Activated CD4-positive, CD25-positive, alpha-beta regulatory T cell treated with anti-CD3 and anti-CD28 coated beads, Interleukin-2, amount 50 U/mL, for 24 hours (primary cell): ENCODE results near the gene TMEM187.
"Not testable (repeated sequence)": the region's sequence is repeated elsewhere in the genome, so short reads cannot be mapped to it uniquely, and the experiment has no call there.

Experiments
- ATAC-seq, 2 donors: fragments of 150-1000 bp; cut with Tn5 transposase; one replicate each; pipeline ENCODE4 v1.10.0; 2021; ENCODE audit warnings: mild to moderate bottlenecking in 1 of 2, moderate library complexity in 1 of 2

TMEM187 gene

DNA sequence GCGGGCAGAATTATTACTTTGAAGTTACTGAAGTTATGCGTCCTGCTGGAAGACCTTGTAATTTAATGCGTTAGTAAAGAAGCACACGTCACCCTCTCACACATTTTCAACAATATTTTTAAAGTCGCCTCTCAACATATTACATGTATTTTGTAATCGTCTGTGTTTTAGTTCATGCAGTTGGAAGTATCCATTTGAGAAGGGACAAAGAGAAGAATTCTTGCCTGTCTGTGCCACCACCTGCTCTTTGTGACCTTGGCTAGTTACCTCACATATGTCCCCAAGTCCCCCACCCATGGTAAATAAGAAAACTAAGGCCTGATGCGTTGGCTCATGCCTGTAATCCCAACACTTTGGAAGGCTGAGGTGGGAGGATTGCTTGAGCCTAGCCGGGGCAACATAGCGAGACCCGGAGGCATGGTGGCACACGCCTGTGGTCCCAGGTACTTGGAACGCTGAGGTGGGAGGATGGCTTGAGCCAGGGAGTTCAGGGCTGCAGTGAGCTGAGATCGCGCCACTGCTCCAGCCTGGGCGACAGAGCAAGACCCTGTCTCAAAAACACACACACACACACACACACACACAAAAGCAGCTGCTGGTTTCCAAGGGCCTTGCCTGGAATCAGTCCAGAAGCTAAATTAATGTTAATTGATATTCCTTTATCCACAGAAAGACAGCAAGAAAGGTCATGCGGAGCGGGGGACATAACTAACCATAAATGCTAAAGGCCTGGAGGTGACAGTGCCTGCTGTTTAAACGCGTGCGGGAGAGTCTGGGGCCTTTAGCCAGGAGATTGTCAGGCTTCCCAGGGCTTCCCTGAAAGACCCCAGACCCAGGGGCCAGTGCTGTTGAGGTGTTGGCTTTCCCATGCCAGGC is 811 bp downstream of the TMEM187 start:
- no peak for ATAC-seq

DNA sequence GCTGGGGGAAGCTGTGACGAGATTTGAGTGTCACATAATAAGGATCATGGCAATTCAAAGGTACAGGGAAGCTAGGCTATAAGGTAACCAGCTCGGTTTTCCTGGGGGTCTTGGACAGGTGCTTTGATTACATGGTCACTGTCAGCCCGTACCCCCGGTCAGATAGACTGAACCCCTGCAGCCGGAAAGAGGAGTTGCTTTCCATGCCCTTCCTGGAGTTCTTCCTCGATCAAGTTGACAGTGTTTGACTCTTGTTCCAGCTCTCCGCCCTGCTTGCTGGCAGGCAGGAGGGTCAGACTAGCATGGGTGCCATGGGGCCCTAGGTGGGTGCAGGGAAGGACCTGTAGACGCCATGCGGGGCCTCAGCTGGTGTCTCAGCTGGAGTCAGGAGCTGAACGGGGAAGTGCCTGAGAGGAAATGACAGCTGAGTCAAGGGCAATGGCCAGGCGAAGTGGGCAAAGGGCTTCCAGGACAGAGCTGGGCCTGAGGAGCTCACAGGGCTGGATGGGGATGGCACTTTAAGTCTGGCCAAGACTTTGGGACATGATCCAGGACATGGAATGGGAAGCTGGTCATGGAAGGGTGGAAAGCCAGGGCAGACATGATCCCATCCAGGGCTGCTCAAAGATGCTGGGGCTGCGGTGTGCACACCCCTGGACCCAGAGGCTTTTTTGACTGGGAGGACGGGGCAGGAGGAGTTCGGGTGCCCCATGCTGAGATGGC is 1.6 kb downstream of the TMEM187 start:
- ATAC-seq = no peak

DNA sequence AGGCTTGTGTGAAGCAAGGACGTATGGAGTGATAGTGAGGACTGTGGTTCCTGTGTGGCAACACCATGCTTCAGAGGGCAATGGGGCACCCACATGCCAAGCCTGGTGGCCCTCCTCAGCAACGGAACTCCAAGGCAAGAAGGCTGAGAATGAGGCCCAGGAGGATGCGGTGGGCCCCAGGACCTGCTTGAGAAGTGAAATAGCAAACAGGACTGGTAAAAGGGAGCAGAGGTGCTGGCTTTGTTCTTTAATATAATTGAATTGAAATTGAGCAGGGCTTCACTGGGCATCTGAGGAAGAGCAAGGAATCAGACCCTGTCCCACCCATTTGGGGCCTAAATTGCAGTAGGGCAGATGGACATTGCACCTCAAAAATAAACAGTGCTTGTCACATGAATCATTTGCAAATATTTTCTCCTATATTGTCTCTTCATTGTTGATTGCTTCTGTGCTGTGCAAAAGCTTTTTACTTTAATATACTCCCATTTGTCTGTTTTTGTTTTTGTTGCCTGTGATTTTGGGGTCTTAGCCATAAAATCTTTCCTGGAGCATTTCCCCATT is 2.3 kb downstream of the TMEM187 start:
- ATAC-seq = no peak

DNA sequence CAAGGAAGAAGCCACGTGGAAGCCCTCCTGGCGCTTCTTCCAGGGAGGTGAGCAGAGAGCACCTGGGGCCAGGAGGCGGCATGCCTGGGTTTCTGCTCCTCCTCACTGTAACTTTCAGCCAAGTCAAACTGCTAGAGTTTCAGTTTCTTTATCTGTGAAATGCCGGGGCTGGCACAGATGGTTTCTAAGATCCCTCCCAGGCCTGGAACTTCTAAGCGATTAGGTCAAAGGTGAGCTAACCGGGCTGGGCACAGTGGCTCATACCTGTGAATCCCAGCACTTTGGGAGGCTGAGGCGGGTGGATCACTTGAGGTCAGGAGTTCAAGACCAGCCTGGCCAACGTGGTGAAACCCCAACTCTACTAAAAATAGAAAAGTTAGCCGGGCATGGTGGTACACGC is 7.8 kb downstream of the TMEM187 start:
- ATAC-seq = peak; percentile 65 to 66

DNA sequence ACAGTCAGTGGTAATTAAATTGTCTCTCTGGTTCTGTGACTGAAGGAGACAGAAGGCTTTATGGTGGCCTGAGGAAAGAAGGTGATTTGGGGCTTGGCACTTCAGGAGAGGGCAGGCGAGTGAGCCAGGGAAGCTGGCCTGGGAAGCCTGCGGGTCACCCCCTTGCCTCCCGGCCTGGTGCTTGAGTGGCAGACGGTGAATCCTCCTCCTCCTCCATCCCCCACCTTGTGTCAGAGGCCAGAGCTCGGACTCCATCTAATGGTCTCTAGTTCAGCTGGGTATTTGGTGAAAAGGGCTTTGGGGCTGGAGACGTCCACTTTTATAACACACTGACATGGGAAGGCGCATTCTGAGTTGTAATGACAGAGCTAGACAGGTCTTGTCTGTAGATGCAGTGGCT is 8.7 kb downstream of the TMEM187 start:
- no peak for ATAC-seq

DNA sequence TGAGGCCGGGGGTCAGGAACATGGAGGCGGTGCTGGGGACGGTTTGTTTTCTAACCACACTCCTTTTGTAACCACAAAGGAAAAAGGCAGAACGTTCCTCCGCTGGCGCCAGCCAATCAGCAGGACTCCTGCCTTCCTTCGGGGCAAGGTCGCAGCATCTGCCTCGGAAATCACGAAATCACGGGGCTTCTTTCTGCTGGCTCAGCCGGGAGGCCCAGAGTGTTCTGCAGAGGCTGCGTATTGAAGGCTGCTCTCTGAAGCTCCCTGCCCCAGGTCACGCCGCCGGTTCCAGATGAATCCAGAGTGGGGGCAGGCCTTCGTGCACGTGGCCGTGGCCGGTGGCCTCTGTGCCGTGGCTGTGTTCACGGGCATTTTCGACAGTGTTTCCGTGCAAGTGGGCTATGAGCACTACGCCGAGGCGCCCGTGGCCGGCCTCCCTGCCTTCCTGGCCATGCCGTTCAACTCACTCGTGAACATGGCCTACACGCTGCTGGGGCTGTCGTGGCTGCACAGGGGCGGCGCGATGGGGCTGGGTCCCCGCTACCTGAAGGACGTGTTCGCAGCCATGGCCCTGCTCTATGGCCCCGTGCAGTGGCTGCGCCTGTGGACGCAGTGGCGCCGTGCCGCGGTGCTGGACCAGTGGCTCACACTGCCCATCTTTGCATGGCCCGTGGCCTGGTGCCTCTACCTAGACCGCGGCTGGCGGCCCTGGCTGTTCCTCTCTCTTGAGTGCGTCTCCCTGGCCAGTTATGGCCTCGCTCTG is 9.4 kb downstream of the TMEM187 start:
- ATAC-seq = no peak

DNA sequence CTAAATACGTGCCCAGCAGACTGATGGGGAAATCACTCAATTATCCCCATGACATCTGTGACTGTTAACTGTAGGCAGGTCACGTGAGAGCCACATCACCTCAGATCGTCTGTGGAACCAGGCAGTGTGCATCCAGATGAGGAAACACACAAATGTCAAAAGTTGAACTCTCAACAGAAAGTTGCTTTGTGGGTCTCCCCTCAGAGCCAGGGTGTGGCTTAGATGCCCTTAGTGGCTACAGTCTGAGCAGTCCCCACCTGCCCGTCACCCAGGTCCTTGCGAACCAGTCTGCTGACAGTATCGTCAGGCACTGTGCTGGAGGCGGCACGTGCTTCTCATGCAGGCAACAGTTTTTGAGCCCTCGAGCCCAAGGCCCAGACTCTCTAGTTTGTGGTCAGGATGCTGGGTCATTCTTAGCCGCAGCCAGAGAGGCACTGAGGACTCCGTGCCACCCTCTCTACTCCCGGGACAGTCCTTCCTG is 10.8 kb downstream of the TMEM187 start:
- peak in 1 of 2 donors; percentile 15 for ATAC-seq

DNA sequence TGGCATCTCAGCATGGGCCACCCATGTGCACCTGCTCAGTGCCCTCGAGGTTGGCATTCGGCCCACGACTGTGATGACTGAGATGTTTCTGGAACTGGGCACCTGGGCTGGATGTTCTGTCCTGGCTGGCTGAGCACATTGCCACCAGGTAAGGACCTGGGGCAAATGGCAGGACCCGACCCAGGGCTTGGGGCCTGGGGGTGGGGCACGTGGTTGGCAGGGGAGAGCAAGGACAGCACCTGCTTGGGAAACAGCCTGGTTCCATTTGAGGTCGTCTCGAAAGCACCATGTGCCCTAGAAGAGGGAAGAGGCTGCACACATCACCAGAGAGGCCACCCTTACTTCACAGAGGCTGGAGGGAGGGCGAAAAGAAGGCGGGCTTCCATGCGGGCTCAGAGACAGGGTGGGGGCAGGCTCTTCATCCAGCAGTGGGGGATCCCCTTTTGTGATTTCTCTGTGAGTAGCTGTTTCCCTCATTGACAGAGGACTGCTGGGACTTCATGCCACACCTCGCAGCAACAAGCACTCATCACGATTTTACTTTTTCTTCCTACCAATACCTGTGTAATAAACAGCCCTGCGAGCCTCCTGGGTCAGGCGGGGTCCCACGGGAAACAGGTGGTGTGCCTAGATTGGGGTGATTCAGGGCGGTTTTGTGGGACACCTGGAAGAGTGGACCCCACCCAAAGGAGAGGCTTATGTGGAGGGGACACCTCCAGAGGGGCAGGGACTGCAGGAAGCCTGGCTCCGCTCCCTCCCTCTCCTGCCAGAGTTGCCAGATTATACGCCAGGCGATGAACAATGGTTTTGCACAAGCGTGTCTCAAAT is 12.0 kb downstream of the TMEM187 start:
- ATAC-seq = peak; percentile 59 to 71

DNA sequence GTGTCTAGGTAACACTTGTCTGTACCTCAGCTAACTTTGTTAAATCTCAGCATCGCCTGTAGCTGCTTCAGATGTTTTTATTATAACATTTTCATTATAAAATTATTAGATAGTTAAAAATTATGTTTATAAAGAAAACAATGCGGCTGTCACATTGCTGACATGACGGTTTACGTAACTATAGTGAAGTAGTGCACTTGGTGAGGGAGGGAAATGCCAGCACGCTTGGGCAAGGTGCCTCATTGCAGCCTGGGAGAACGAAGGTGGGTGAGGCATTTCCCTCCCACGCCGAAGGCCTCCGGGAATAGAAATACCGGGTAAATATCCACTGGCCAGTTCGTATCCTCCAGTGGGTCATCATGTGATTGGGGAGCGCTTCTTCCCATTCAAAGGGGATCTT is 15.9 kb downstream of the TMEM187 start:
- no peak for ATAC-seq

DNA sequence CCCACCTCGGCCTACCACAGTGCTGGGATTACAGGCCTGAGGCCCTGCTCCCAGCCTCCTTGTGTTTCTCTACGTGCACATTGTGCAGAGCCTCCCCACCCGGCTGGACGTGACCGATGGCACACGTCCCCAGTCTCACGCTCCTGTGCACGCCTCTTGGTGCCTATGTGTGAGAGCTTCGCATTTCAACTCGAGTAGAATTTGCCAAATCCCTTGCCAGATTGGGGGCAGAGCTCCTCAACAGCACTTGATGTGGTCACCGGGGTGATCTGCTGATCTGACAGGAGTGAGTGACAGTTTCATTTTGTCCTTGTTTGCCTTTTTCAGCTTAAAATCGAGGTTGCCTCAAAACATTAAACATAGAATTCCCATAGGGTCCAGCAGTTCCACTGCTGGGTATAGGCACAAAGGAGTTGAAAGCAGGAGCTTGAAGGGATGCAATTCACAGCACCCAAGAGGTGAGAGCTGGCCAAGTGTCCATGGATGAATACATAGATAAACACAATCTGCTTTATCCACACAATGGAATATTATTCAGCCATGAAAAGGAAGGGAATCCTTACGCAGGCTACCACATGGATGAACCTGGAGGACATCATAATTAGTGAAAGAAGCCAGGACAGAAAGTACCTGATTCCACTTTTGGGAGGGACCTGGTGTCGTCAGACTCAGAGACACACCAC is 17.6 kb downstream of the TMEM187 start:
- ATAC-seq = no peak

DNA sequence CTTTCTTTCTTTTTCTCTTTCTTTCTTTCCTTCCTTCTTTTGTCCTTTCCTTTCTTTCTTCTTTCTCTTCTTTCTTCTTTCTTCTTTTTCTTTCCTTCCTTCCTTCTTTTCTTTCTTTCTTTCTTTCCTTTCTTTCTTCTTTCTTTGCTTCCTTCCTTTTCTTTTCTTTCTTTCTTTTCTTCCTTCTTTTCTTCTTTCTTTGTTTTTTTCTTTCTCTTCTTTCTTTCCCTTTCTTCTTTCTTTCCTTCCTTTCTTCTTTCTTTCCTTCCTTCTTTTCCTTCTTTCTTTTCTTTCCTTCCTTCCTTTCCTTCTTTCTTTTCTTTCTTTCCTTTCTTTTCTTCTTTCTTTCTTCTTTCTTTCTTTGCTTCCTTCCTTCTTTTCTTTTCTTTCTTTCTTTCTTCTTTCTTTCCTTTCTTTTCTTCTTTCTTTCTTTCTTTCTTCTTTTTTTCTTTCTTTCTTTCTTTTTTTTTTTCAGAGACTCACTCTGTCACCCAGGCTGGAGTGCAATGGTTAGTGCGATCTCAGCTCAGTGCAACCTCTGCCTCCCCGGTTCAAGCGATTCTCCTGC is 18.5 kb downstream of the TMEM187 start:
- no peak for ATAC-seq

DNA sequence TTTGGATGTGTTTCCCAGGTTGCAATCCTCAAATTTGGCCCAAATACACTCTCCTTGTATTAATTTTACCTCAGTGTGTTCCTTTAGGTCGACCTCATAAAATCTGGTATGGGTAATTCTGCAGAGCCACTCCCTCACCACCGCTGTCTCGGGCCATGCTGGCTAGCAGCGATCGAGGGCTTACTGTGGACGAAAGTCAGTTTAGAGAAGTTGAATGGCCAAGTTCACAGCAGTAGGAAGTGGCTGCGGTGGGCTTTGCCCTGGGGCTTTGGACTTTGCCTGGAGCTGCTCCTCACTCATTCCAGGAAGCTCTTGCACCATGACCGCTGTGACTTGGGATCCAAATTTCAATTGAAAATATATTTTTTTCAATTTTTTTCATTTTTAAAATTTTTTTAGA is 19.6 kb downstream of the TMEM187 start:
- ATAC-seq = no peak

DNA sequence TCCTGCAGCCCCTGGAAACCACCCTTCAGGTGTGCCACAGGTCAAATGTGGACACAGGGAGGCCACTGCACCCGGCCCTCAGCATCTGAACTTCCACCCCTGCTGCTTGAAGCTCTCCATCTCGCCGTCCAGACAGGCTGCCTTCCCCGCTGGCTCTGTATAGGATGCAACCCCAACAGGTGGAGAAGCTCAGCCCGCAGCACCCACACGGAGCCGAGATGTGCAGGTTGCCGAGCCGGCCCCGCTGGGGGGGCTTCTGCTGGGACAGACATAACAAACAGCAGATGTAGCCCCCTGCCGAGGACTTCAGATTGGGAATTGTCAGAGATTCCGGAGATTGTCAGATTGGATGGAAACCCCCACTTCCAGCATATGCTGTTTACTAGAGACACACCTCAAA is 20.5 kb downstream of the TMEM187 start:
- ATAC-seq = no peak

DNA sequence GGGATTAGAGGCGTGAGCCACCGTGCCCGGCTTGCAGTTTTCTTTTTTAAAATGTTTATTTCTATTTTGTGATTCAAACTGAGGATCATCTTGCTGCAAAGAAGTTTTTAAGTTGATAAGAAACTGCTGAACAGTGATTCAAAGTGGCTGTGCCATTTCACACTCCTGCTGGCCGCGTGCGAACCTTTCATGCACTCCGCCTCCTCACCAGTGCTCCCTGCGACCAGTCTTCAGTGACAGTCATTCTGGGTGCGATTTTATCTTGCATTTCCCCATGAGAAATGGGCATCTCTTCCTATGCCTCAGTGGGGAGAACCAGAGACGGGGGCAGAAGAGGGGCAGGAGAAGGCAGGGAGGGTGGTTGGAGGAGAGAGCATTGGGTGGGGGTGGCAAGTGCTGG is 21.4 kb downstream of the TMEM187 start:
- no peak for ATAC-seq

DNA sequence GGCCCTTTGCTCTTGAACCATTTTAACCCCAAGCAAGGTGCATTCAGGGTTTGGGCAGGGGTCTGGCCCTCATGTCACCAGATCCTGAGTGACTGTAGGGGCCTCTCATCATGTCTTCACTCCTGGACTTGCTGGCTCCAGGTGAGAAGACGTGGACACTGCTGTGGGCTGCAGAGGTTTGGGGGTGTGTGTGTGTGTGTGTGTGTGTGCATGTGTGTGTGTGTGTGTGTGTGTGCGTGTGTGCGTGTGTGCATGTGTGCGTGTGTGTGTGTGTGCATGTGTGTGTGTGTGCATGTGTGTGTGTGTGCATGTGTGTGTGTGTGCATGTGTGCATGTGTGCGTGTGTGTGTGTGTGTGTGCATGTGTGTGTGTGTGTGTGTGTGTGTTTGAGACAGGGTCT is 21.8 kb downstream of the TMEM187 start:
- not testable (repeated sequence) for ATAC-seq

DNA sequence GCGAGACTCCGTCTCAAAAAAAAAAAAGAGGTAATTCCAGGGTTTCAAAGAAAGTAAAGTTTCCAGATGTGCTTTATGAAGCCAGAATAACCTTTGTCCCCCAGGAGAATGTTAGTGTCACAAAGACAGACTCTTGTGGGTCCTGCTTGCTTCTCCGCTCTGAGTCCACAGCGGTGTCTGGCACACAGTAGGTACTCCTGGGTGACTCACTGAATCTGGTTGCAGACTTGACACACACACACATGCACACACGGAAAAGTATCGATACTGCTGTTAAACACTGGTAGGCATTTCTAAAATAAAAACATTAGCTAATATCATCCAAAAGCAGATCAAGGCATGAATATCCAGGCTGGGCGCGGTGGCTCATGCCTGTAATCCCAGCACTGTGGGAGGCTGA is 22.9 kb downstream of the TMEM187 start:
- ATAC-seq = no peak

DNA sequence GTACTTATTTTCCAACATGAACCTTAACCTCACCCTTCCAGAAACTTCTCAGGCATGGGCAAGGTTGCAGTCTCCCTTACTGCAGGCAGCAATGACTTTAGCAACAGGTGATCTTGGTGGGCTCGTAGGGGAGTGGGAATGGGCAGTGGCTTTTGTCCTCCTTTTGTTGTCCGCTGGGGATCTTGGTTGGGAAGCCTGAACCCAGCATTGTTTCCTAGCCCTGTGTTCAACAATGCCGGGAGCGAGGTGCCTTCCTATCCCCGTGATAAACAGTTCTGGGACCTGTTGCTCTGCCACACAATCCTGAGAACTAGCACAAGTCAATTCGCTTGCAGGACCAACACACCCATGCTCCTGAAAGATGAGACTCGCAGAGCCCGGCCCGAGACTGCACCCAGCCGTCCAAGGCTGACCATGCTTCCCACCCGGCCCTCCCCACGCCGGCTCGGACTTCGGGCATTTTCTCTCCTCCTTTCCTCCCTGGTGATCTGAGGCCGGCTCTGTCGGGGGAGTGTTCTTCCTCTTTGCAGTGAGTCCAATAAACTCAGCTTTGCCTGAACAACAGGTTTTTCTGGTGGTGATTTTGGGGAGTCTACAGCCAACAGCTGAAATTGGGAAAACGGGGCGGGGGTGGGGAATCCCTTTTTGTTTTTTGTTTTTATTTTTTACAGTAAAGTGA is 26.9 kb downstream of the TMEM187 start:
- no peak for ATAC-seq

DNA sequence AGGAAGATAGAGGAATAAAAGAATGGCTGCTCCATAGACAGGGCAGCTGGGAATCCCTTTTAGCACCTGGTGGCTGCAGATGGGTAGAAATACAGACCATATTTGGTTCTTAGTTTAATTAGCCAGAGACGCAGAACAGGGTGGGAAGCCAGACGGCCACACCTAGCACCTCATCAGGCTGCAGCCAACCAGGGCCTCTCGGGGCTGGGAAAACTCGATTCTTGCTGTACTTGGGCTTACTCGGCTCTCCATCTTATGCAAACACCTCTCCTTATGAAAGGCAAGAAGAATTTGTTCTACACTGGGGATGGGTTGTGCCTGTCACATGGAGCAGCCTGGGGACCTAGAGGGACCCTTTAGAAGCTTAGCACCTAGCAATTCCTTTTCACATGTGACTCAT is 27.5 kb downstream of the TMEM187 start:
- no peak for ATAC-seq

DNA sequence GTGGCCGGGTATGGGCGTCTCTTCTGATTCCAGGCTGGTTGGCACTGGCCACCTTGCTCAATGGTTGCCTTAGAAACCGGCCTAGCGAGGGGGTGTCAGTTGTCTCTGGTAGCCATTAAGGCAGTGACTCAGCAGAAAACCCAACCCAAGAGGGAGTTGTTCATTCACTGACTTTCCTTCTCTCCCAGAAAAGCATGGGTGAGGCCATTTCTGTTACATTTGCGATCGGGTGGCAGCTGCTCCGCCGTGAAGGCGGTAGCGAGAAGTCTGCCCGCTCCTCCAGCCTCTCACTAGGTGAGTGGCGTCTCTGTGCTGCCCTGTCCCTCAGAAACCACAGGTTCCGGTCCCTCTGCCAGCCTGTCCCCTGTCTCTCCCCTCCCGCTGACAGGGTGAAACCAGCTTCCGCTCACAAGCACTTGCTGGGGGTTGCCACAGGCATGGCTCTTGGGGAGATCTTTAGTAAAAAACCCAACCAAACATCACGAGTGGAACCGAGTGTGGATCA is 29.7 kb downstream of the TMEM187 start:
- peak; percentile 86 to 87 for ATAC-seq

DNA sequence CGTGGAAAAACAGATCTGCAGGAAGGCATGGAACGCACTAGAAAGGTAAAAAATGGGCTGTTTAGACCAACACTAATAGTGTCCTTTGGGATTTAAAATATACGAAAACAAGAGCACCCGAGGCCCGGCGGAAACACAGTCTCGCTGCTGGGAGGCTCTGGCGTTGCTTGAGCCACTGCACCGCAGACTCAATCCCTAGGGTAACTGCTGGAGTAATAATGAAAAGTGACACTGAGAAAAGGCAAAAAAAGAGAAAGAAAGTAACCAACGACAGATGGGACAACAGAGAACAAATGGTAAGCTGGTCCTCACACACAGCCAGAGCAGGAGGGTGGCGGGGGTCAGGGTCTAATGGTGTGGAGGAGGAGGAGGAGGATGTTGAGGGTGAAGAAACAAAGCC is 31.8 kb downstream of the TMEM187 start:
- no peak for ATAC-seq
